CD4-positive, CD25-positive, alpha-beta regulatory T cell (primary cell): ENCODE measurements around the gene SLC1A6. TPM values are rescaled to one million over a fixed set of nuclear protein-coding genes. Genes with fewer than 3 reads are reported as not detected.
A peak's percentile ranks its signal among the peaks of the same experiment; 100 is the strongest.
"Not testable (repeated sequence)": the region's sequence is repeated elsewhere in the genome, so short reads cannot be mapped to it uniquely, and the experiment has no call there.

ENCODE experiments used
- ATAC-seq, 2 donors: fragments of 150-1000 bp; cut with Tn5 transposase; one replicate each; pipeline ENCODE4 v1.10.0; 2021; ENCODE audit warnings: low read depth in 2 of 2, moderate number of reproducible peaks in 2 of 2, moderate library complexity in 1 of 2
- DNase-seq, 3 donors: peaks; one replicate each; pipeline versions ENCODE4 v3.0.0 to v3.0.0-alpha.2; 2012 to 2022; ENCODE audit warnings: mixed read lengths in 1 of 3
- H3K27ac ChIP-seq: one replicate; pipeline ENCODE4 v1.7.0; 2013; ENCODE audit warnings: mild to moderate bottlenecking, low read length; ENCODE audit not compliant: insufficient read depth, poor library complexity, severe bottlenecking
- H3K27me3 ChIP-seq: one replicate; pipeline ENCODE4 v1.7.0; 2013; ENCODE audit warnings: low read length; ENCODE audit not compliant: control insufficient read depth, insufficient read depth
- H3K36me3 ChIP-seq: one replicate; pipeline ENCODE4 v1.7.0; 2013; ENCODE audit warnings: mild to moderate bottlenecking, low read length, moderate library complexity; ENCODE audit not compliant: control insufficient read depth, insufficient read depth
- H3K4me1 ChIP-seq: 2 replicates; pipeline ENCODE4 v1.7.0; 2013; ENCODE audit warnings: mild to moderate bottlenecking, low read length; ENCODE audit not compliant: insufficient read depth, control insufficient read depth, poor library complexity, severe bottlenecking
- H3K4me3 ChIP-seq: one replicate; pipeline ENCODE4 v1.7.0; 2013; ENCODE audit warnings: low read depth, mild to moderate bottlenecking, low read length, moderate library complexity
- H3K9me3 ChIP-seq, 2 experiments: 1 replicate in 1 of 2; 2 replicates in 1 of 2; pipeline ENCODE4 v1.7.0; 2013; ENCODE audit warnings: low read length in 2 of 2, mild to moderate bottlenecking in 1 of 2, moderate library complexity in 1 of 2; ENCODE audit not compliant: control insufficient read depth in 2 of 2
- H3K27ac Mint-ChIP-seq, 3 donors: one replicate each; pipeline ENCODE4 v1.8.0; 2020 to 2022; ENCODE audit warnings: mild to moderate bottlenecking in 3 of 3, mixed read lengths in 3 of 3, moderate library complexity in 2 of 3
- H3K27me3 Mint-ChIP-seq: one replicate; pipeline ENCODE4 v1.8.0; 2022; ENCODE audit warnings: mild to moderate bottlenecking, mixed read lengths
- H3K36me3 Mint-ChIP-seq: one replicate; pipeline ENCODE4 v1.8.0; 2020; ENCODE audit warnings: mixed read lengths
- H3K4me1 Mint-ChIP-seq, 4 donors: one replicate each; pipeline ENCODE4 v1.8.0; 2020 to 2022; ENCODE audit warnings: mixed read lengths in 4 of 4, mild to moderate bottlenecking in 1 of 4
- H3K4me3 Mint-ChIP-seq, 4 donors: one replicate each; pipeline ENCODE4 v1.8.0; 2020 to 2022; ENCODE audit warnings: mild to moderate bottlenecking in 4 of 4, mixed read lengths in 4 of 4, moderate library complexity in 3 of 4
- H3K9me3 Mint-ChIP-seq, 7 donors: one replicate each; pipeline ENCODE4 v1.8.0; 2020 to 2022; ENCODE audit warnings: mixed read lengths in 7 of 7, mild to moderate bottlenecking in 3 of 7, moderate library complexity in 2 of 7
- polyA plus RNA-seq, 4 donors: library from polyadenylated mRNA; unstranded; fragments of 300-500 nt; fragmentation: Illumina TruSeq; gene quantifications; one replicate each; pipeline ENCODE4 v1.2.3, GENCODE V29; 2021
- total RNA-seq: library from RNA; stranded (reverse); gene quantifications from one replicate; pipeline ENCODE4 v1.2.3, GENCODE V29; 2022

Gene SLC1A6
- total and polyA plus RNA-seq, 5 donors from 2014 or later = 0.59 TPM; not detected in 4

DNA sequence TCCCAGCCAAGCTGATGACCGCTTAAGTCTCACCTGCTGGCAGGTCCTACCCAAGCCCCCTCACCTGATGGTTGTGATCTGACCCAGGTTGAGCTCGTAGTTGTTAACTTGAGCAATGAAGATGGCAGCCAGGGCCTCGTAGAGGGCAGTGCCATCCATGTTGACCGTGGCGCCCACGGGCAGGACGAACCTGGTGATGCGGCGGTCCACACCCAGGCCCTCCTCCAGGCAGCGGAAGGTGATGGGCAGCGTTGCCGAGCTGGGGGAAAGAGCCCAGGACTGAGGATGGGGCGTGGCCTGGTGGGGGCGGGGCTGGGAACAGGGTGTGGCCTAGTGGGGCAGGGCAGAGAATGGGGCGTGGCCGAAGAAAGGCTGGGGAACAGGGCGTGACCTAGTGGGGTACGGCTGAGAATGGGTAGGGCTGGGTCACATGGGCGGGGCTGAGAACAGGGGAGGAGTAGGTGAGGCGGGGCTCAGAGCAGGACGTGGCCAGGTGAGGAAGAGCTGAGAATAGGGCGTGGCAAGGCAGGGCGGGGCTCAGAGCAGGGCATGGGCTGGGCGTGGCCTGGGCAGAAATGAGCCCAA, 25.5 kb downstream of the SLC1A6 start:
- H3K27me3 ChIP-seq = no peaks in the 10 kb centered on the region
- Mint-ChIP-seq H3K36me3 (peaks cover 5% of the 10 kb centered on the region), H3K4me1 (no peaks in the 10 kb centered on the region), H3K9me3 (peaks cover 0 to 15% (median 9%) of the 10 kb centered on the region in 7 donors), H3K4me3 (no peak overlapping the region), H3K27ac (no peak overlapping the region), H3K27me3 (no peaks in the 10 kb centered on the region)
- no peak for DNase-seq
- no peak overlapping the region for H3K27ac ChIP-seq
- H3K4me1 ChIP-seq = no peaks in the 10 kb centered on the region
- ATAC-seq = no peak
- no peaks in the 10 kb centered on the region for H3K36me3 ChIP-seq
- H3K4me3 ChIP-seq = no peak overlapping the region
- H3K9me3 ChIP-seq = peaks cover 6 to 11% of the 10 kb centered on the region in 2 experiments

DNA sequence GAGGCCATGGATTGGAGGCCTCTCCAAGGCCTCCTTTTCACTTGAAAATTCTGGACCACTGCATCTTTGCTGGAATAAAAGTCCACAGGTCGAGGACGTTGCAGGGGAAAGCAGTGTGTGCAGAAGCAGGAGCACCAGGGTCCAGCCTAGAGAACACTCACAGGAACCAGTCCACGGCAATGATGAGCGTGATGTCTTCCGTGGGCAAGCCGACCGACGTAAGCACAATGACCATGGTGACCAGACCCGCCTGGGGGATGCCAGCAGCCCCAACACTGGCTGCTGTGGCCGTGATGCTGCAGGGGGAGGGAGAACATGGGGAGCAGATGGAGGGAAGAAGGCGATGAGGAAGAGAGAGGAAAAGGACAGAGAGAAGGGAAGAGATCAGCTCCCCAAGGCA, 26.9 kb downstream of the SLC1A6 start:
- Histone ChIP-seq H3K27me3 (no peaks in the 10 kb centered on the region), H3K4me1 (no peaks in the 10 kb centered on the region), H3K4me3 (no peak overlapping the region), H3K27ac (no peak overlapping the region), H3K9me3 (peaks cover 3 to 6% of the 10 kb centered on the region in 2 experiments), H3K36me3 (no peaks in the 10 kb centered on the region)
- ATAC-seq (no peak), DNase-seq (no peak)
- Mint-ChIP-seq H3K36me3 (peaks cover 5% of the 10 kb centered on the region), H3K27me3 (no peaks in the 10 kb centered on the region), H3K27ac (no peak overlapping the region), H3K4me1 (no peaks in the 10 kb centered on the region), H3K9me3 (peaks cover 0 to 14% (median 9%) of the 10 kb centered on the region in 7 donors), H3K4me3 (no peak overlapping the region)

DNA sequence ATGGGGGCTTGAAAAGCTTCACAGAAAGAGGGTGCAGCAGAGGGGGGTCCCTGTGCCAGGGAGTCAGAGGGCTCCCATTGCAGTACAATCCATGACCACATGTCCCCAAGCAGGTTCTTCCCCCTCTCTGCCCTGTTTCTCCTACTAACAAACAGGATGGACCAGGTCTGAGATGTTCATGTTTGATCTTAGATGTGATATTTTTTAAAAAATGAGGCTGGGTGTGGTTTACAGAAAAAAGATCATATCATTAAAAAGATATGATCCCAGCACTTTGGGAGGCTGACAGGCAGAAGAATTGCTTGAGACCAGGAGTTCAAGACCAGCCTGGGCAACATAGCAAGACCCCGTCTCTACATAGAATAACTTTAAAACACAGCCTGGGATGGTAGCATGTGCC, 29.2 kb downstream of the SLC1A6 start:
- no peak overlapping the region for H3K4me3 ChIP-seq
- H3K9me3 Mint-ChIP-seq = peaks cover 0 to 6% (median 0%) of the 10 kb centered on the region in 7 donors
- H3K36me3 Mint-ChIP-seq = no peaks in the 10 kb centered on the region
- no peak overlapping the region for H3K27ac ChIP-seq
- no peak overlapping the region for H3K4me3 Mint-ChIP-seq
- no peaks in the 10 kb centered on the region for H3K27me3 ChIP-seq
- ATAC-seq = no peak
- no peaks in the 10 kb centered on the region for H3K9me3 ChIP-seq
- no peaks in the 10 kb centered on the region for H3K4me1 Mint-ChIP-seq
- no peaks in the 10 kb centered on the region for H3K36me3 ChIP-seq
- H3K27ac Mint-ChIP-seq = no peak overlapping the region
- no peaks in the 10 kb centered on the region for H3K27me3 Mint-ChIP-seq
- H3K4me1 ChIP-seq = no peaks in the 10 kb centered on the region
- no peak for DNase-seq

DNA sequence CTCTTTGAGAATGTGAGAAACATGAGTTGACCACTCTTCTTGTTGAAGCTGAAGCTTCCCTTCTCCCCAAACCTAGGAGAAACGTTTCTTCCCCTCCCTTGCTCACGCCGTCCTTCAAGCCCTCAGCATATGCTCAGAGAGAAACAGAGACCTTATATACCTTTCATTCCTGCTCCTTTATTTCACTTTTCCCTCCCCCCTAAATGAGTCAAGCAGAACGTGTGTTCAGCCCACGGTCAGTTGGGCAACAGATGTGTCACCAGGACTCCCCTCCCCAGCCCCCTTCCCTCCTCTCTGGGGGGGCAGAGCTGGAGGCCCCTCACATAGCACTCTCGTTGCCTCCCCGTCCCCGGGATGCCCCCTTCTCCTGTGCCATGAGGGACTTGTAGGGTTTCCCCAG, 29.8 kb downstream of the SLC1A6 start:
- H3K4me3 ChIP-seq = no peak overlapping the region
- H3K4me1 ChIP-seq = no peaks in the 10 kb centered on the region
- H3K27me3 Mint-ChIP-seq = no peaks in the 10 kb centered on the region
- H3K27ac ChIP-seq = no peak overlapping the region
- H3K4me1 Mint-ChIP-seq = no peaks in the 10 kb centered on the region
- no peaks in the 10 kb centered on the region for H3K36me3 Mint-ChIP-seq
- no peaks in the 10 kb centered on the region for H3K27me3 ChIP-seq
- DNase-seq (no peak), ATAC-seq (no peak)
- no peaks in the 10 kb centered on the region for H3K36me3 ChIP-seq
- peaks cover 0 to 6% (median 0%) of the 10 kb centered on the region in 7 donors for H3K9me3 Mint-ChIP-seq
- no peak overlapping the region for H3K4me3 Mint-ChIP-seq
- no peaks in the 10 kb centered on the region for H3K9me3 ChIP-seq
- no peak overlapping the region for H3K27ac Mint-ChIP-seq

DNA sequence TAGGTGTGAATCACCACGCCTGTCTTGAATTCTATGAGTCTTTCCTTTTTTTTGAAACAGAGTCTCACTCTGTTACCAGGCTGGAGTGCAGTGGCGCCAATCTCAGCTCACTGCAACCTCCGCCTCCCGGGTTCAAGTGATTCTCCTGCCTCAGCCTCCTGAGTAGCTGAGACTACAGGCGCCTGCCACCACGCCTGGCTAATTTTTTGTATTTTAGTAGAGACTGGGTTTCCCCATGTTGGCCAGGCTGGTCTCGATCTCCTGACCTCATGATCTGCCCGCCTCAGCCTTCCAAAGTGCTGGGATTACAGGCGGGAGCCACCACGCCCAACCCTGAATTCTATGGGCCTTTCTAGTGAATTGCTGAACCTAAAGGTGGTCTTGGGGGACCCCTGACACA, 30.3 kb downstream of the SLC1A6 start:
- not testable (repeated sequence) for H3K36me3 ChIP-seq, H3K4me1 ChIP-seq, H3K27me3 ChIP-seq, H3K4me1 Mint-ChIP-seq, DNase-seq, H3K4me3 Mint-ChIP-seq, H3K36me3 Mint-ChIP-seq, H3K9me3 ChIP-seq, ATAC-seq, H3K27me3 Mint-ChIP-seq, H3K27ac Mint-ChIP-seq, H3K9me3 Mint-ChIP-seq, H3K27ac ChIP-seq, H3K4me3 ChIP-seq

DNA sequence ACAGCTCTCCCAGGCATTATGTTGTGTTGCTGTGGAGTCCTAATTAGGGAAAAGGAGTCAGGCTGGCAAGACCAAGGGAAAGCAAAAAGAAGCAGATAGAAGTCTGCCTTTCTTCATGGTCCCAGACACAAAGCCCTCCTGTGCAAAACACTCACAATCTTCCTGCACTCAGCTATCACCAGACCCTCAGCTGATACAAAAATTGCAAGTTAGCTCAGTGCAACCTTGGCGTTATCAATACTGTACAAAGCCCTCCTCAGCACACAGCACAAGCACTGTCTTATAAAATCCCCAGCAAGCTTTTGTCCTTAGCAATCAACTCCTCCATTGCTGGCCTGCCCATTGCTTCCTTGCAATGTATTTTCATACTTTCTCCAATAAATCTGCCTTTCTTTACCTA, 35.2 kb downstream of the SLC1A6 start:
- Mint-ChIP-seq H3K9me3 (peaks cover 0 to 4% (median 0%) of the 10 kb centered on the region in 7 donors), H3K27me3 (peaks cover 4% of the 10 kb centered on the region), H3K4me1 (no peaks in the 10 kb centered on the region), H3K4me3 (no peak overlapping the region), H3K27ac (no peak overlapping the region), H3K36me3 (no peaks in the 10 kb centered on the region)
- Histone ChIP-seq H3K4me1 (no peaks in the 10 kb centered on the region), H3K9me3 (no peaks in the 10 kb centered on the region), H3K27ac (no peak overlapping the region), H3K27me3 (no peaks in the 10 kb centered on the region), H3K4me3 (no peak overlapping the region), H3K36me3 (no peaks in the 10 kb centered on the region)
- DNase-seq (no peak), ATAC-seq (no peak)

DNA sequence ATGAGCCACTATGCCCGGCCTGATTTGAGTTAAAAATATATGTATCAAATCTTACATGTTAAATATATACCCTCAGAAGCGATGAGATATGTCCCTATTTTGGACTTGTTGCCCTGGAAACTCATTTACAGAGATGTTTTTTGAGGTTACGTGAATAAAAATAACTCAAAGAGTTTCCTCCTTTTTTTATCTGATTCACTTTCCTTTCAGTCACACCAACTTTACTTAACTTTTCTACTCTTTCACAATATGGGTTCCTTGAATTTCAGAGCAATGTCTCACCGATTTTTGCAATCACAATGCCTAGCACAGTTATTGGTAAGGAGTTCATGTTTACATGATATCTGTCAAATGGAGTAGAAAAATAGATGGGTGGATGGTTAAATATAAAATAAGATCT, 36.1 kb downstream of the SLC1A6 start:
- peaks cover 4% of the 10 kb centered on the region for H3K27me3 Mint-ChIP-seq
- Histone ChIP-seq H3K36me3 (no peaks in the 10 kb centered on the region), H3K9me3 (no peaks in the 10 kb centered on the region), H3K27me3 (no peaks in the 10 kb centered on the region), H3K4me1 (no peaks in the 10 kb centered on the region), H3K4me3 (no peak overlapping the region), H3K27ac (no peak overlapping the region)
- peak overlapping the region in 1 of 3 donors; percentile 1 for H3K27ac Mint-ChIP-seq
- H3K9me3 Mint-ChIP-seq = peaks cover 0 to 4% (median 0%) of the 10 kb centered on the region in 7 donors
- H3K4me3 Mint-ChIP-seq = no peak overlapping the region
- ATAC-seq (no peak), DNase-seq (no peak)
- no peaks in the 10 kb centered on the region for H3K4me1 Mint-ChIP-seq
- no peaks in the 10 kb centered on the region for H3K36me3 Mint-ChIP-seq

DNA sequence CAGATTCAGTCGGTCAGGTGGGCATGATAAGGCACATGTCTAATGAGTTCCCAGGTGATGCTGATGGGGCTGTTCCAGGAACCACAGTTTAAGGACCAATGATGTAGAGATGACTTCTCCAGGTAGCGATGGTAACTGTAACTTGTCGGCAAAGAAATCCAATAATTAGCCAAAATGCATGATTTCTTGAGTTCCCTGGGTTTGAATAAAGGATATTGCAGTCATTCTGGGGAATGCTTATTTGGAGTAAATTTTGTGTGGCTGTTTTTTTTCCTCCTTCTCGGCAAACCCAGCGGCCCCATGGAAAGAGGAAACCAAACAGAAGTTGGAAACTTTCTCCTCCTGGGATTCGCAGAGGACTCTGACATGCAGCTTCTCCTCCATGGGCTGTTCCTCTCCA, 38.5 kb downstream of the SLC1A6 start, which contains the start of gene OR7C2:
TSS of gene OR7C2 (plus strand) at position 301 of the 400 bp plus-strand sequence. CDS start at position 301, 0 bp downstream.
- peaks cover 0 to 2% (median 0%) of the 10 kb centered on the region in 7 donors for H3K9me3 Mint-ChIP-seq
- H3K4me3 ChIP-seq = no peak within 1 kb of the TSS
- ATAC-seq = no peak
- H3K27me3 Mint-ChIP-seq = peaks cover 4% of the 10 kb centered on the region
- no peaks in the 10 kb centered on the region for H3K27me3 ChIP-seq
- no peak within 1 kb of the TSS for H3K4me3 Mint-ChIP-seq
- no peak for DNase-seq
- H3K27ac ChIP-seq = no peak within 1 kb of the TSS
- H3K36me3 ChIP-seq = no peaks in the 10 kb centered on the region
- no peaks in the 10 kb centered on the region for H3K9me3 ChIP-seq
- no peaks in the 10 kb centered on the region for H3K4me1 ChIP-seq
- H3K4me1 Mint-ChIP-seq = no peaks in the 10 kb centered on the region
- no peak within 1 kb of the TSS for H3K27ac Mint-ChIP-seq
- no peaks in the 10 kb centered on the region for H3K36me3 Mint-ChIP-seq
